CD14-positive monocyte (primary cell): ENCODE data around the gene ATP8A1. TPM values are rescaled to one million over a fixed set of nuclear protein-coding genes. Genes with fewer than 3 reads are reported as not detected.

Experiments
- DNase-seq, 3 donors: peaks; one replicate each; pipeline ENCODE4 v3.0.0-alpha.2; 2011 to 2022
- H2AFZ ChIP-seq: 2 replicates; pipeline ENCODE4 v1.6.0; 2012; ENCODE audit warnings: mild to moderate bottlenecking, low read depth, low read length, inconsistent platforms; ENCODE audit not compliant: insufficient read depth, poor library complexity, severe bottlenecking
- H3K27ac ChIP-seq, 2 donors: 1 replicate in 1 of 2; 2 replicates in 1 of 2; pipeline ENCODE4 v1.5.1; 2012 to 2013; ENCODE audit warnings: low read length in 2 of 2, control low read depth in 1 of 2, inconsistent platforms in 1 of 2, low read depth in 1 of 2, mild to moderate bottlenecking in 1 of 2
- H3K27me3 ChIP-seq, 2 donors: one replicate each; pipeline versions ENCODE4 v1.6.0 to v1.6.1; 2011 to 2013; ENCODE audit warnings: low read length in 2 of 2; ENCODE audit not compliant: control insufficient read depth in 2 of 2, insufficient read depth in 2 of 2
- H3K36me3 ChIP-seq, 2 donors: replicated peaks in 1 of 2; 1 replicate in 1 of 2; 2 replicates in 1 of 2; pipeline versions ENCODE4 v1.5.1 to v1.6.1; 2012 to 2013; ENCODE audit warnings: low read length in 2 of 2, control low read depth in 1 of 2, inconsistent platforms in 1 of 2, mild to moderate bottlenecking in 1 of 2; ENCODE audit not compliant: insufficient read depth in 2 of 2, control insufficient read depth in 1 of 2
- H3K4me1 ChIP-seq, 2 donors: 1 replicate in 1 of 2; 2 replicates in 1 of 2; pipeline versions ENCODE4 v1.5.1 to v1.6.1; 2012 to 2013; ENCODE audit warnings: low read length in 2 of 2, control low read depth in 1 of 2, inconsistent platforms in 1 of 2, mild to moderate bottlenecking in 1 of 2, moderate library complexity in 1 of 2; ENCODE audit not compliant: insufficient read depth in 2 of 2, control insufficient read depth in 1 of 2
- H3K4me2 ChIP-seq: replicated peaks from 2 replicates; pipeline ENCODE3; 2012; ENCODE audit warnings: low read length, moderate library complexity, mild to moderate bottlenecking; ENCODE audit not compliant: poor library complexity, severe bottlenecking; ENCODE audit errors: extremely low read depth
- H3K4me3 ChIP-seq, 3 experiments: fragments of 200-600 bp in 1 of 3; sonication (generic) in 1 of 3; replicated peaks in 1 of 3; 1 replicate in 2 of 3; 2 replicates in 1 of 3; pipeline ENCODE4 v1.5.1; 2011 to 2013; ENCODE audit warnings: low read length in 3 of 3, mild to moderate bottlenecking in 3 of 3, control low read depth in 2 of 3, low read depth in 2 of 3, inconsistent platforms in 1 of 3, moderate library complexity in 1 of 3
- H3K79me2 ChIP-seq: 2 replicates; pipeline ENCODE4 v1.6.0; 2012; ENCODE audit warnings: mild to moderate bottlenecking, control low read depth, inconsistent platforms, low read length, moderate library complexity; ENCODE audit not compliant: insufficient read depth
- H3K9ac ChIP-seq: 2 replicates; pipeline ENCODE4 v1.6.0; 2017; ENCODE audit warnings: low read length, mild to moderate bottlenecking; ENCODE audit not compliant: insufficient read depth, poor library complexity, severe bottlenecking
- H3K9me3 ChIP-seq, 2 donors: replicated peaks in 1 of 2; 1 replicate in 1 of 2; 2 replicates in 1 of 2; pipeline versions ENCODE4 v1.5.1 to v1.6.1; 2012 to 2013; ENCODE audit warnings: low read length in 2 of 2, control low read depth in 1 of 2; ENCODE audit not compliant: control insufficient read depth in 1 of 2, insufficient read depth in 1 of 2
- H4K20me1 ChIP-seq: 2 replicates; pipeline ENCODE4 v1.6.0; 2012; ENCODE audit warnings: mild to moderate bottlenecking, low read length, control low read depth, moderate library complexity; ENCODE audit not compliant: insufficient read depth
- H3K27ac Mint-ChIP-seq, 7 donors: one replicate each; pipeline ENCODE4 v1.8.0; 2020; ENCODE audit warnings: mild to moderate bottlenecking in 7 of 7, mixed read lengths in 7 of 7, moderate library complexity in 6 of 7, inconsistent platforms in 2 of 7
- H3K27me3 Mint-ChIP-seq, 3 donors: one replicate each; pipeline ENCODE4 v1.8.0; 2021 to 2022; ENCODE audit warnings: low read depth in 3 of 3, mild to moderate bottlenecking in 3 of 3, mixed read lengths in 3 of 3, moderate library complexity in 3 of 3, inconsistent platforms in 1 of 3
- H3K36me3 Mint-ChIP-seq, 2 donors: one replicate each; pipeline ENCODE4 v1.8.0; 2020; ENCODE audit warnings: mixed read lengths in 2 of 2, inconsistent platforms in 1 of 2, mild to moderate bottlenecking in 1 of 2
- H3K4me1 Mint-ChIP-seq: one replicate; pipeline ENCODE4 v1.8.0; 2020; ENCODE audit warnings: mild to moderate bottlenecking, mixed read lengths
- H3K4me3 Mint-ChIP-seq, 2 donors: one replicate each; pipeline ENCODE4 v1.8.0; 2020; ENCODE audit warnings: mild to moderate bottlenecking in 2 of 2, mixed read lengths in 2 of 2, moderate library complexity in 1 of 2
- H3K9me3 Mint-ChIP-seq, 7 donors: one replicate each; pipeline ENCODE4 v1.8.0; 2020 to 2022; ENCODE audit warnings: mixed read lengths in 7 of 7, mild to moderate bottlenecking in 6 of 7, moderate library complexity in 6 of 7, inconsistent platforms in 2 of 7
- WGBS: methylation state at CpG from one replicate; pipeline ENCODE4 v1.1.5; 2013; ENCODE audit warnings: missing lambda C conversion rate; ENCODE audit not compliant: insufficient coverage; 5-methylcytosine and 5-hydroxymethylcytosine counted together
- intact Hi-C, 2 donors: fragments of 100-400 bp; cut with micrococcal nuclease; formaldehyde crosslinking; loops; one replicate each; pipeline versions ENCODE4 v1.15.0 to v1.15.1; 2023
- polyA plus RNA-seq, 3 donors: library from polyadenylated mRNA; depleted of rRNA in 1 of 3; unstranded in 2 of 3; stranded (reverse) in 1 of 3; fragments of 300-500 nt in 2 of 3; fragments of >200 nt in 1 of 3; fragmentation: Illumina TruSeq in 2 of 3; gene quantifications; 1 replicate in 2 of 3; 2 replicates in 1 of 3; pipeline ENCODE4 v1.2.3, GENCODE V29; 2012 to 2021
- TF ChIP-seq, protein P1 (sequence below): fragments of 200-600 bp; IDR thresholded peaks from one replicate; pipeline ENCODE4 v1.8.0; 2022; ENCODE audit warnings: antibody characterized with exemption, mild to moderate bottlenecking

Gene ATP8A1
- polyA plus RNA-seq, 3 donors, result 2.2 to 10.8 (median 3.2) TPM

- H2AFZ ChIP-seq, result no peak overlapping the region
- H4K20me1 ChIP-seq, result no peaks in the 10 kb centered on the region
- no peaks in the 10 kb centered on the region for H3K79me2 ChIP-seq
- no peak overlapping the region for H3K27ac ChIP-seq
- H3K9me3 Mint-ChIP-seq, result peaks cover 0 to under 1% (median 0%) of the 10 kb centered on the region in 7 donors
- H3K4me3 ChIP-seq, result no peak overlapping the region
- no peaks in the 10 kb centered on the region for H3K36me3 ChIP-seq
- H3K4me1 Mint-ChIP-seq, result peaks cover 21% of the 10 kb centered on the region
- TF ChIP-seq, protein P1, sequence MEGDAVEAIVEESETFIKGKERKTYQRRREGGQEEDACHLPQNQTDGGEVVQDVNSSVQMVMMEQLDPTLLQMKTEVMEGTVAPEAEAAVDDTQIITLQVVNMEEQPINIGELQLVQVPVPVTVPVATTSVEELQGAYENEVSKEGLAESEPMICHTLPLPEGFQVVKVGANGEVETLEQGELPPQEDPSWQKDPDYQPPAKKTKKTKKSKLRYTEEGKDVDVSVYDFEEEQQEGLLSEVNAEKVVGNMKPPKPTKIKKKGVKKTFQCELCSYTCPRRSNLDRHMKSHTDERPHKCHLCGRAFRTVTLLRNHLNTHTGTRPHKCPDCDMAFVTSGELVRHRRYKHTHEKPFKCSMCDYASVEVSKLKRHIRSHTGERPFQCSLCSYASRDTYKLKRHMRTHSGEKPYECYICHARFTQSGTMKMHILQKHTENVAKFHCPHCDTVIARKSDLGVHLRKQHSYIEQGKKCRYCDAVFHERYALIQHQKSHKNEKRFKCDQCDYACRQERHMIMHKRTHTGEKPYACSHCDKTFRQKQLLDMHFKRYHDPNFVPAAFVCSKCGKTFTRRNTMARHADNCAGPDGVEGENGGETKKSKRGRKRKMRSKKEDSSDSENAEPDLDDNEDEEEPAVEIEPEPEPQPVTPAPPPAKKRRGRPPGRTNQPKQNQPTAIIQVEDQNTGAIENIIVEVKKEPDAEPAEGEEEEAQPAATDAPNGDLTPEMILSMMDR, result no peak
- no peaks in the 10 kb centered on the region for H3K27me3 Mint-ChIP-seq
- no peak overlapping the region for H3K9ac ChIP-seq
- peaks cover 0 to 6% of the 10 kb centered on the region in 2 donors for H3K36me3 Mint-ChIP-seq
- no peaks in the 10 kb centered on the region for H3K27me3 ChIP-seq
- no peak overlapping the region for H3K27ac Mint-ChIP-seq
- WGBS, result no CpG with 5 or more reads among the region's 4 CpGs
- H3K4me2 ChIP-seq, result no peak overlapping the region
- intact Hi-C loops, result no loop called here
- no peak overlapping the region for H3K4me3 Mint-ChIP-seq
- no peaks in the 10 kb centered on the region for H3K9me3 ChIP-seq
- DNase-seq, result no peak
- no peaks in the 10 kb centered on the region for H3K4me1 ChIP-seq
Measured at GRCh38 chr4:42628740-42629139, 28.2 kb downstream of the ATP8A1 start.

- H3K27me3 ChIP-seq, result no peaks in the 10 kb centered on the region
- Mint-ChIP-seq H3K9me3 (peaks cover 0 to 3% (median 0%) of the 10 kb centered on the region in 7 donors), H3K27ac (peak overlapping the region in 1 of 7 donors; percentile 1), H3K4me3 (no peak overlapping the region), H3K4me1 (peaks cover 15% of the 10 kb centered on the region), H3K27me3 (no peaks in the 10 kb centered on the region), H3K36me3 (peaks cover 4 to 6% of the 10 kb centered on the region in 2 donors)
- peak in 1 of 3 donors; percentile 6 for DNase-seq
- TF ChIP-seq, protein P1, result no peak
- no peaks in the 10 kb centered on the region for H4K20me1 ChIP-seq
- H3K9ac ChIP-seq, result no peak overlapping the region
- 67% methylated on average over 7 of the region's 9 CpGs for WGBS
- no peaks in the 10 kb centered on the region for H3K79me2 ChIP-seq
- H3K36me3 ChIP-seq, result peaks cover 0 to 5% of the 10 kb centered on the region in 2 donors
- H3K4me3 ChIP-seq, result no peak overlapping the region
- H3K9me3 ChIP-seq, result no peaks in the 10 kb centered on the region
- H3K4me1 ChIP-seq, result no peaks in the 10 kb centered on the region
- no peak overlapping the region for H3K4me2 ChIP-seq
- intact Hi-C loops, result no loop called here
- H2AFZ ChIP-seq, result no peak overlapping the region
- H3K27ac ChIP-seq, result no peak overlapping the region
Measured at GRCh38 chr4:42627885-42628646, 28.8 kb downstream of the ATP8A1 start.
